HG02981 (cell line): ENCODE results near the gene MCM6.

Source experiments
- ATAC-seq: cut with Tn5 transposase; IDR thresholded peaks from one replicate; pipeline ENCODE4 v1.9.1; 2021; ENCODE audit warnings: mild to moderate bottlenecking, moderate library complexity; ENCODE audit not compliant: unreplicated experiment

Gene MCM6

GRCh38 chr2:135791418-135792190 lies 84.6 kb downstream of the MCM6 start:
- ATAC-seq, result no peak

- no peak for ATAC-seq
These were observed 85.8 kb downstream of the MCM6 start for GRCh38 chr2:135790423-135790822.
